HL-60 (cell line): ENCODE measurements around the gene ZMYND8.

Experiments
- DNase-seq, 2 experiments: peaks; one replicate each; pipeline ENCODE4 v3.0.0-alpha.2; 2010 to 2020; ENCODE audit warnings: low read depth in 1 of 2, low spot score in 1 of 2
- H3K27ac ChIP-seq: fragments of 250-450 bp; sonication (Bioruptor Pico); replicated peaks from 2 replicates; pipeline ENCODE4 v1.5.1; 2020; ENCODE audit warnings: mild to moderate bottlenecking, moderate library complexity
- H3K27me3 ChIP-seq: fragments of 250-450 bp; sonication (Bioruptor Pico); 2 replicates; pipeline ENCODE4 v1.5.1; 2021; ENCODE audit warnings: mild to moderate bottlenecking, moderate library complexity; ENCODE audit not compliant: insufficient read depth, poor library complexity, severe bottlenecking
- H3K4me3 ChIP-seq: replicated peaks from 2 replicates; pipeline ENCODE4 v1.5.1; 2011; ENCODE audit warnings: mild to moderate bottlenecking, control low read depth, low read length; ENCODE audit not compliant: insufficient read depth
- GABPA ChIP-seq: IDR thresholded peaks from 2 replicates; pipeline ENCODE4 v1.6.1; 2012; ENCODE audit warnings: low read depth
- POLR2AphosphoS5 ChIP-seq: IDR thresholded peaks from 2 replicates; pipeline ENCODE4 v1.6.1; 2012; ENCODE audit warnings: low read depth
- REST ChIP-seq: IDR thresholded peaks from 2 replicates; pipeline ENCODE4 v1.6.1; 2012; ENCODE audit warnings: low read depth; ENCODE audit not compliant: insufficient replicate concordance
- SPI1 ChIP-seq: IDR thresholded peaks from 2 replicates; pipeline ENCODE4 v1.6.1; 2012; ENCODE audit warnings: low read depth, mild to moderate bottlenecking, borderline replicate concordance
- TF ChIP-seq, protein P1 (sequence below): IDR thresholded peaks from one replicate; pipeline ENCODE4 v1.5.1; 2011; ENCODE audit warnings: low read length, control low read depth, inconsistent platforms; ENCODE audit not compliant: insufficient read depth

The ZMYND8 gene

DNA sequence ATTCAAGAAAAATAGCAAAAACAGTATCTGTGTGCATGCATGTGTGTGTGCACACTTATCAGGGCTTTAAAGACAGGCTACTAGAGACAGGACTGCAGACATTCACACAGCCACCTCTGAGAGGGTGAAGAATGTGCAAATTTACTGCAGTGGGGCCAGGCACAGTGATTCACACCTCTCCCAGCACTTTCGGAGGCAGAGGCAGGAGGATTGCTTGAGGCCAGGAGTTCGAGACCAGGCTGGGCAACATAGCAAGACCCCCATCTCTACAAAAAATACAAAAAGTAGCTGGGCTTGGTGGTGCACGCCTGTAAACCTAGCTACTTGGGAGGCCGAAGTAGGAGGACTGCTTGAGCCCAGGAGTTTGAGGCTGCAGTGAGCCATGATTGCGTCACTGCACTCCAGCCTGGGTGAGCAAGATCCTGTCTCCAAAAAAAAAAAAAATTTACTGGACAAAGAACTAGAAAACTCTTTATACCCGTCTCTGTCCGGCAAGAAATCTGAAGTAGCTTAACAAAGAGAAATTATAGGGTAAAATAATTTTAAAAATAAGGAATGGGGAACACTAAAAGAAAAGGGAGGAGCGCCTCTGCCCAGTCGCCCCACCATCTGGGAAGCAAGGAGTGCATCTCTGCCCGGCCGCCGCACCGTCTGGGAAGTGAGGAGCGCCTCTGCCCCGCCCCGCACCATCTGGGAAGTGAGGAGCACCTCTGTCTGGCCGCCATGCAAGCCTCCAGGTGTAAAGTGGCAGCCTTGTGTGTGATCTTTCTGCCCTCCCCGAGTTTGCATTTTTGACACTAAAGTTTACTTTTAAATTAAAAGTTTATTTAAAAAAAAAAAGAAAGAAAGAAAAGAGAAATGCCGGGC is 105.1 kb downstream of the ZMYND8 start:
- no peak for DNase-seq
- no peaks in the 10 kb centered on the region for H3K27me3 ChIP-seq

DNA sequence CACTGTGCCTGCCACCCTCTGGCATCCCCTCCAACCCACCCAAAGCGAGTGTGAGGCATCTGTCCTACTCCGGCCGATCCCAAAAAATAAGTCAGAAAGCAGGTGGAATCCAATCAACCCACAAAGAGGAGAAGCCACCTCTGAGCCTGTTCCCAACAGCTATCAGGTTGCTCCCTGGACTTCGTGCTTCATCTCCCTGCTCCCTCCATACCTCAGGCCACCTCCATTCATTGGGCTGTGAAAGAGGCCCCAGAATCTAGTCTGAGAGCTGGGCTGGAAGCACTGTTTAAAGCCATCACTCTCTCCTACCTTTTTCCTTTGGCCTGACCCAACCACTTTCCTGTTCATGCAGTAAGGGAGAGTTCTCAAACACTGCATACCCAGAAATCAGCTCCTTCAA is 106.1 kb downstream of the ZMYND8 start:
- TF ChIP-seq, protein P1, sequence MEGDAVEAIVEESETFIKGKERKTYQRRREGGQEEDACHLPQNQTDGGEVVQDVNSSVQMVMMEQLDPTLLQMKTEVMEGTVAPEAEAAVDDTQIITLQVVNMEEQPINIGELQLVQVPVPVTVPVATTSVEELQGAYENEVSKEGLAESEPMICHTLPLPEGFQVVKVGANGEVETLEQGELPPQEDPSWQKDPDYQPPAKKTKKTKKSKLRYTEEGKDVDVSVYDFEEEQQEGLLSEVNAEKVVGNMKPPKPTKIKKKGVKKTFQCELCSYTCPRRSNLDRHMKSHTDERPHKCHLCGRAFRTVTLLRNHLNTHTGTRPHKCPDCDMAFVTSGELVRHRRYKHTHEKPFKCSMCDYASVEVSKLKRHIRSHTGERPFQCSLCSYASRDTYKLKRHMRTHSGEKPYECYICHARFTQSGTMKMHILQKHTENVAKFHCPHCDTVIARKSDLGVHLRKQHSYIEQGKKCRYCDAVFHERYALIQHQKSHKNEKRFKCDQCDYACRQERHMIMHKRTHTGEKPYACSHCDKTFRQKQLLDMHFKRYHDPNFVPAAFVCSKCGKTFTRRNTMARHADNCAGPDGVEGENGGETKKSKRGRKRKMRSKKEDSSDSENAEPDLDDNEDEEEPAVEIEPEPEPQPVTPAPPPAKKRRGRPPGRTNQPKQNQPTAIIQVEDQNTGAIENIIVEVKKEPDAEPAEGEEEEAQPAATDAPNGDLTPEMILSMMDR, result no peak
- no peak for TF ChIP-seq GABPA
- no peak for TF ChIP-seq POLR2AphosphoS5
- TF ChIP-seq REST, result no peak
- TF ChIP-seq SPI1, result no peak
- no peak overlapping the region for H3K4me3 ChIP-seq
- H3K27me3 ChIP-seq, result no peaks in the 10 kb centered on the region
- no peak overlapping the region for H3K27ac ChIP-seq
- DNase-seq, result no peak

More for the DNA sequence above, 105.1 kb downstream of the ZMYND8 start:
- Histone ChIP-seq H3K27ac (no peak overlapping the region), H3K4me3 (no peak overlapping the region)
- TF ChIP-seq REST, result no peak
- TF ChIP-seq, protein P1, result no peak
- no peak for TF ChIP-seq GABPA
- TF ChIP-seq SPI1, result no peak
- no peak for TF ChIP-seq POLR2AphosphoS5

DNA sequence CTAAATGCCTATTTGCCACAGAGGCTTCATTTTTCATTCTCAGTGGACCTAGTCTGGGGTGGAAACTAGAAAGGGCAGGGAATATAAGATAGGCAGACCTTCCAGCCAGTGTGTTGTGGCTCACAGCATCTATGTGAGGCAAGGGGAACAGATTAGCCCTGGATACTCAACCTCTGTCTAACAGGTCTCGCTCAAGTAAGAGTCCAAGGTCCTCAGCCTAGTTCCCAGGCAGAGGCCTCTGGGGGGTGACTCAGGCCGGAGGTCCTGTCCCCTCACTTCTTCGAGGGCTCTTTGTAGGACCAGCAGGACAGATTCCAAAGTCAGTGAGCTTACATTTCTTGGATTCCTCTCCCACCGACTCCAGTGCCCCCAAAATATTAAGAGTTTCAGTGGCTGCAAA is 106.6 kb downstream of the ZMYND8 start:
- no peak for DNase-seq
- TF ChIP-seq, protein P1, result no peak
- TF ChIP-seq POLR2AphosphoS5, result no peak
- no peak for TF ChIP-seq GABPA
- no peak for TF ChIP-seq SPI1
- TF ChIP-seq REST, result no peak
- Histone ChIP-seq H3K4me3 (no peak overlapping the region), H3K27ac (no peak overlapping the region), H3K27me3 (no peaks in the 10 kb centered on the region)
